ENCODE data around the gene PGBD1.
A peak's percentile ranks its signal among the peaks of the same experiment; 100 is the strongest.

The PGBD1 gene

GRCh38 chr6:28281288-28282064 is at the start of gene PGBD1:
TSS of gene PGBD1 (plus strand) at chr6:28281572. CDS start at chr6:28283814, 2,242 bp downstream.
- DNase-seq: peak; percentile 27

GRCh38 chr6:28232785-28233184 is 48.6 kb upstream of the PGBD1 start:
- no peak for DNase-seq

GRCh38 chr6:28235912-28236452 is 45.4 kb upstream of the PGBD1 start:
- no peak for DNase-seq

- no peak for DNase-seq
Observed at GRCh38 chr6:28239636-28240035, 41.7 kb upstream of the PGBD1 start.

- DNase-seq: no peak
Observed at GRCh38 chr6:28240471-28240870, 40.9 kb upstream of the PGBD1 start.

GRCh38 chr6:28243946-28244345 is 37.4 kb upstream of the PGBD1 start:
- no peak for DNase-seq

- DNase-seq: no peak
Observed at GRCh38 chr6:28245206-28245941, 36.0 kb upstream of the PGBD1 start.

GRCh38 chr6:28248916-28249315 is 32.5 kb upstream of the PGBD1 start:
- DNase-seq: no peak

GRCh38 chr6:28250747-28251146 is 30.6 kb upstream of the PGBD1 start:
- no peak for DNase-seq

GRCh38 chr6:28251661-28252008 is 29.7 kb upstream of the PGBD1 start:
- DNase-seq: no peak

- DNase-seq: peak; percentile 81
Observed at GRCh38 chr6:28252009-28252975, 29.1 kb upstream of the PGBD1 start, which contains the start of gene ZKSCAN4. TSS of gene ZKSCAN4 (minus strand) at chr6:28252269. CDS start at chr6:28251980, 289 bp downstream.

GRCh38 chr6:28254121-28254519 is 27.3 kb upstream of the PGBD1 start:
- DNase-seq: no peak

GRCh38 chr6:28257042-28257441 is 24.3 kb upstream of the PGBD1 start:
- no peak for DNase-seq

GRCh38 chr6:28258877-28259777 is 22.2 kb upstream of the PGBD1 start, which contains the start of gene NKAPL:
TSS of gene NKAPL (plus strand) at chr6:28259297. CDS start at chr6:28259372, 75 bp downstream.
- DNase-seq: no peak

GRCh38 chr6:28263922-28264321 is 17.4 kb upstream of the PGBD1 start:
- DNase-seq: no peak

- DNase-seq: no peak
Observed at GRCh38 chr6:28264834-28265401, 16.5 kb upstream of the PGBD1 start.

- no peak for DNase-seq
Observed at GRCh38 chr6:28266563-28266961, 14.8 kb upstream of the PGBD1 start.

- peak; percentile 65 for DNase-seq
Observed at GRCh38 chr6:28266962-28267694, 14.2 kb upstream of the PGBD1 start, which contains the start of gene ZSCAN26. TSS of gene ZSCAN26 (plus strand) at chr6:28267143. CDS start at chr6:28271920, 4,777 bp downstream.

GRCh38 chr6:28267695-28268059 is 13.7 kb upstream of the PGBD1 start:
- no peak for DNase-seq

- no peak for DNase-seq
Observed at GRCh38 chr6:28269492-28269891, 11.9 kb upstream of the PGBD1 start.

Measured in NCI-H1694 treated with DMSO at 0.1 percent for 48 hours (cell line).